IMR-90 (cell line): Measurements from ENCODE around the gene ZNF688. TPM values are rescaled to one million over a fixed set of nuclear protein-coding genes. Genes with fewer than 3 reads are reported as not detected.

Experiments used
- ATAC-seq: fragments of 200-7000 bp; cut with Tn5 transposase; 2 replicates; pipeline ENCODE4 v1.9.1; 2020; ENCODE audit warnings: low read depth, mild to moderate bottlenecking, moderate library complexity
- BruUV-seq: library from RNA; stranded (reverse); fragments of 400-500 nt; replicated peaks from 2 replicates; lab custom pipeline; 2021; lab: Mats Ljungman, UMichigan
- CTCF ChIA-PET: fragments of 300-600 bp; formaldehyde crosslinking; extraction: SDS; loops from one replicate; lab custom pipeline; 2021; ENCODE audit warnings: antibody characterized with exemption; lab: Yijun Ruan, JAX
- POLR2A ChIA-PET: fragments of 300-600 bp; sonication (Branson Sonifier 250); formaldehyde crosslinking; loops from one replicate; lab custom pipeline; 2022; ENCODE audit warnings: antibody characterized with exemption; ENCODE audit not compliant: unreplicated experiment; lab: Charles Lee
- DNase-seq: peaks from one replicate; pipeline ENCODE4 v3.0.0; 2013
- H2AFZ ChIP-seq: replicated peaks from 2 replicates; pipeline ENCODE3; 2013; ENCODE audit warnings: low read length, mild to moderate bottlenecking; ENCODE audit not compliant: poor library complexity
- H2AK5ac ChIP-seq: 2 replicates; pipeline ENCODE4 v1.6.1; 2013; ENCODE audit warnings: low read depth, low read length, inconsistent platforms
- H2AK9ac ChIP-seq: replicated peaks from 2 replicates; pipeline ENCODE3; 2013; ENCODE audit warnings: mild to moderate bottlenecking, low read depth, low read length, moderate library complexity; ENCODE audit not compliant: poor library complexity
- H2BK120ac ChIP-seq: 2 replicates; pipeline ENCODE4 v1.6.1; 2013; ENCODE audit warnings: low read depth, low read length, inconsistent platforms
- H2BK15ac ChIP-seq: 3 replicates; pipeline ENCODE4 v1.6.1; 2013; ENCODE audit warnings: low read depth, low read length, inconsistent platforms
- H2BK20ac ChIP-seq: 2 replicates; pipeline ENCODE4 v1.6.1; 2013; ENCODE audit warnings: low read depth, mild to moderate bottlenecking, inconsistent platforms, low read length, moderate library complexity
- H2BK5ac ChIP-seq: 2 replicates; pipeline ENCODE4 v1.6.1; 2013; ENCODE audit warnings: mild to moderate bottlenecking, low read depth, low read length, inconsistent platforms; ENCODE audit not compliant: poor library complexity, severe bottlenecking
- H3K14ac ChIP-seq: replicated peaks from 2 replicates; pipeline ENCODE4 v1.6.1; 2013; ENCODE audit warnings: low read depth, low read length, inconsistent platforms
- H3K18ac ChIP-seq: 2 replicates; pipeline ENCODE4 v1.6.1; 2013; ENCODE audit warnings: low read depth, low read length, control low read depth
- H3K23ac ChIP-seq: 2 replicates; pipeline ENCODE4 v1.6.1; 2013; ENCODE audit warnings: low read depth, low read length, inconsistent platforms
- H3K27ac ChIP-seq: 2 replicates; pipeline ENCODE4 v1.5.1; 2013; ENCODE audit warnings: mild to moderate bottlenecking, control low read depth, low read length; ENCODE audit not compliant: insufficient read depth
- H3K27me3 ChIP-seq: 2 replicates; pipeline ENCODE4 v1.6.1; 2013; ENCODE audit warnings: low read length; ENCODE audit not compliant: control insufficient read depth, insufficient read depth
- H3K36me3 ChIP-seq: 2 replicates; pipeline ENCODE4 v1.6.1; 2013; ENCODE audit warnings: low read length, mixed read lengths; ENCODE audit not compliant: control insufficient read depth, insufficient read depth
- H3K4ac ChIP-seq: 2 replicates; pipeline ENCODE4 v1.6.1; 2013; ENCODE audit warnings: low read depth, low read length, inconsistent platforms
- H3K4me1 ChIP-seq: 2 replicates; pipeline ENCODE4 v1.6.1; 2013; ENCODE audit warnings: low read length, mixed read lengths; ENCODE audit not compliant: control insufficient read depth, insufficient read depth
- H3K4me2 ChIP-seq: 2 replicates; pipeline ENCODE4 v1.6.1; 2013; ENCODE audit warnings: low read depth, mild to moderate bottlenecking, control low read depth, low read length, moderate library complexity
- H3K4me3 ChIP-seq: 2 replicates; pipeline ENCODE4 v1.5.1; 2013; ENCODE audit warnings: low read depth, mild to moderate bottlenecking, control low read depth, low read length, moderate library complexity; ENCODE audit not compliant: insufficient read depth
- H3K56ac ChIP-seq: 2 replicates; pipeline ENCODE4 v1.6.1; 2013; ENCODE audit warnings: low read length, inconsistent platforms; ENCODE audit not compliant: insufficient read depth; ENCODE audit errors: extremely low read depth
- H3K79me1 ChIP-seq, 2 experiments: 2 replicates each; pipeline ENCODE4 v1.6.1; 2013; ENCODE audit warnings: low read length in 2 of 2, inconsistent platforms in 1 of 2, low read depth in 1 of 2
- H3K9ac ChIP-seq: 2 replicates; pipeline ENCODE4 v1.6.1; 2013; ENCODE audit warnings: low read depth, low read length, control low read depth
- H3K9me1 ChIP-seq: 2 replicates; pipeline ENCODE4 v1.6.1; 2013; ENCODE audit warnings: low read length, inconsistent platforms; ENCODE audit not compliant: insufficient read depth
- H3K9me3 ChIP-seq: 2 replicates; pipeline ENCODE4 v1.6.1; 2013; ENCODE audit warnings: low read length; ENCODE audit not compliant: control insufficient read depth, insufficient read depth
- H4K20me1 ChIP-seq: 2 replicates; pipeline ENCODE4 v1.6.1; 2013; ENCODE audit warnings: low read length, inconsistent platforms; ENCODE audit not compliant: insufficient read depth
- H4K5ac ChIP-seq: 2 replicates; pipeline ENCODE4 v1.6.1; 2013; ENCODE audit warnings: mild to moderate bottlenecking, low read depth, low read length, control low read depth
- H4K8ac ChIP-seq, 2 experiments: 2 replicates each; pipeline ENCODE4 v1.6.1; 2013; ENCODE audit warnings: low read depth in 2 of 2, low read length in 2 of 2, control low read depth in 1 of 2, inconsistent platforms in 1 of 2
- H4K91ac ChIP-seq: 2 replicates; pipeline ENCODE4 v1.6.1; 2013; ENCODE audit warnings: low read depth, low read length, inconsistent platforms; ENCODE audit not compliant: insufficient read depth
- BHLHE40 ChIP-seq: fragments of 150-350 bp; IDR thresholded peaks from 2 replicates; pipeline ENCODE4 v1.6.1; 2016; ENCODE audit warnings: mild to moderate bottlenecking, low read depth, low read length
- CHD1 ChIP-seq: IDR thresholded peaks from 2 replicates; pipeline ENCODE4 v1.6.1; 2012; ENCODE audit warnings: low read depth, low read length, improper control_type of control experiment
- CTCF ChIP-seq: conservative IDR thresholded peaks from 2 replicates; pipeline ENCODE4 v1.5.1; 2012; ENCODE audit warnings: mild to moderate bottlenecking, low read depth, low read length, improper control_type of control experiment
- ELK1 ChIP-seq: fragments of 150-350 bp; IDR thresholded peaks from 2 replicates; pipeline ENCODE4 v1.6.1; 2016; ENCODE audit warnings: low read depth, mild to moderate bottlenecking, low read length, moderate library complexity, borderline replicate concordance
- MAFK ChIP-seq: IDR thresholded peaks from 2 replicates; pipeline ENCODE4 v1.6.1; 2012; ENCODE audit warnings: low read depth, low read length, improper control_type of control experiment
- MAZ ChIP-seq: IDR thresholded peaks from 2 replicates; pipeline ENCODE4 v1.6.1; 2012; ENCODE audit warnings: low read depth, mild to moderate bottlenecking, low read length, improper control_type of control experiment, moderate library complexity, borderline replicate concordance
- POLR2A ChIP-seq: IDR thresholded peaks from 2 replicates; pipeline ENCODE4 v1.6.1; 2012; ENCODE audit warnings: mild to moderate bottlenecking, low read depth, low read length
- RAD21 ChIP-seq: IDR thresholded peaks from 2 replicates; pipeline ENCODE4 v1.6.1; 2012; ENCODE audit warnings: low read length, improper control_type of control experiment
- RCOR1 ChIP-seq: IDR thresholded peaks from 2 replicates; pipeline ENCODE4 v1.6.1; 2012; ENCODE audit warnings: mild to moderate bottlenecking, low read length, improper control_type of control experiment; ENCODE audit not compliant: insufficient replicate concordance
- RFX5 ChIP-seq: IDR thresholded peaks from 2 replicates; pipeline ENCODE4 v1.8.0; 2012; ENCODE audit warnings: low read depth, mild to moderate bottlenecking, low read length, moderate library complexity
- SMC3 ChIP-seq: fragments of 150-350 bp; IDR thresholded peaks from 2 replicates; pipeline ENCODE4 v1.6.1; 2016; ENCODE audit warnings: low read depth, mild to moderate bottlenecking, antibody characterized with exemption, low read length, moderate library complexity
- USF2 ChIP-seq: fragments of 150-350 bp; IDR thresholded peaks from 2 replicates; pipeline ENCODE4 v1.6.1; 2017; ENCODE audit warnings: mild to moderate bottlenecking, antibody characterized with exemption, low read length, low read depth
- WGBS, 2 experiments: methylation state at CpG; one replicate each; pipeline versions ENCODE4 v1.1.5 to v1.1.7; 2013; ENCODE audit warnings: missing lambda C conversion rate in 2 of 2; ENCODE audit not compliant: insufficient read length in 1 of 2; ENCODE audit errors: extremely low coverage in 2 of 2; 5-methylcytosine and 5-hydroxymethylcytosine counted together
- dilution Hi-C: fragments of 300-500 bp; cut with HindIII; formaldehyde crosslinking; loops from one replicate; pipeline ENCODE4 v1.14.3; 2018; ENCODE audit warnings: low sequenced_read_pairs; ENCODE audit not compliant: unreplicated experiment
- in situ Hi-C: fragments of 300-500 bp; cut with MboI; formaldehyde crosslinking; loops from 3 replicates; pipeline ENCODE4 v1.14.3; 2019; ENCODE audit warnings: low sequenced_read_pairs, inconsistent platforms, mixed read lengths
- intact Hi-C: fragments of 100-400 bp; cut with micrococcal nuclease; formaldehyde crosslinking; loops from 2 replicates; pipeline ENCODE4 v1.10.0; 2022
- polyA plus RNA-seq, 3 experiments: library from polyadenylated mRNA; depleted of rRNA; stranded (reverse); fragments of >200 nt; gene quantifications; 2 replicates each; pipeline ENCODE4 v1.2.3, GENCODE V29; 2012; ENCODE audit warnings: low replicate concordance in 1 of 3
- total RNA-seq: library from RNA; depleted of rRNA; stranded (reverse); fragments of >200 nt; gene quantifications from 2 replicates; pipeline ENCODE4 v1.2.3, GENCODE V29; 2012

ZNF688 gene
- total and polyA plus RNA-seq, 2 of the 4 experiments (the other 2 are of a cell fraction) = 1.8 to 3.7 TPM

- Histone ChIP-seq H2BK120ac (no peak overlapping the region), H2BK15ac (no peak overlapping the region), H3K9me1 (peaks cover 4% of the 10 kb centered on the region; the same call in 1 of the 2 replicates), H3K4ac (no peak overlapping the region), H3K79me1 (peaks cover 16 to 43% of the 10 kb centered on the region in 2 experiments; a peak in 2 of 4 replicates), H2BK20ac (no peak overlapping the region), H3K56ac (no peak overlapping the region), H3K18ac (no peak overlapping the region), H4K8ac (no peak overlapping the region), H3K9ac (no peak overlapping the region), H2AK9ac (no peak overlapping the region), H2AFZ (no peak overlapping the region), H4K5ac (no peak overlapping the region), H4K91ac (no peak overlapping the region), H3K27ac (no peak overlapping the region), H2AK5ac (no peak overlapping the region), H3K23ac (no peak overlapping the region), H3K4me1 (no peaks in the 10 kb centered on the region), H3K4me3 (no peak overlapping the region), H2BK5ac (no peak overlapping the region), H3K27me3 (no peaks in the 10 kb centered on the region), H3K14ac (no peak overlapping the region), H3K9me3 (no peaks in the 10 kb centered on the region), H3K4me2 (no peak overlapping the region), H3K36me3 (peaks cover 23% of the 10 kb centered on the region), H4K20me1 (no peaks in the 10 kb centered on the region; the same call in 1 of the 2 replicates)
- in situ Hi-C loops (no loop called here), intact Hi-C loops (no loop called here), dilution Hi-C loops (no loop called here)
- no TSS peak for BruUV-seq
- DNase-seq (no peak), ATAC-seq (no peak)
- WGBS, 2 experiments = 95% methylated on average over 12 of the region's 18 CpGs; no CpG with 5 or more reads in 1 of the 2 experiments
- ChIA-PET POLR2A (no interaction called here), CTCF (no interaction called here)
- TF ChIP-seq BHLHE40 = no peak
- TF ChIP-seq RAD21 = no peak
- no peak for TF ChIP-seq ELK1
- no peak for TF ChIP-seq POLR2A
- TF ChIP-seq RFX5 = no peak
- TF ChIP-seq MAFK = no peak
- TF ChIP-seq RCOR1 = no peak
- TF ChIP-seq CTCF = no peak
- no peak for TF ChIP-seq SMC3
- no peak for TF ChIP-seq MAZ
- no peak for TF ChIP-seq USF2
- no peak for TF ChIP-seq CHD1
Observed at GRCh38 chr16:30554557-30555314, 16.8 kb downstream of the ZNF688 start.
